IPS-18a (cell line): ENCODE results near the gene GRIN3A.
"Not testable (repeated sequence)": the region's sequence is repeated elsewhere in the genome, so short reads cannot be mapped to it uniquely, and the experiment has no call there.

Experiments
- H3K27ac ChIP-seq: one replicate; pipeline ENCODE4 v1.5.1; 2013; ENCODE audit warnings: low read length
- H3K27me3 ChIP-seq: one replicate; pipeline ENCODE4 v1.6.1; 2013; ENCODE audit warnings: mild to moderate bottlenecking, low read length; ENCODE audit not compliant: control insufficient read depth, insufficient read depth
- H3K36me3 ChIP-seq: one replicate; pipeline ENCODE4 v1.6.1; 2013; ENCODE audit warnings: low read depth, low read length; ENCODE audit not compliant: control insufficient read depth
- H3K4me1 ChIP-seq: one replicate; pipeline ENCODE4 v1.6.1; 2013; ENCODE audit warnings: low read depth, low read length; ENCODE audit not compliant: control insufficient read depth
- H3K4me3 ChIP-seq: one replicate; pipeline ENCODE4 v1.5.1; 2013; ENCODE audit warnings: low read length
- H3K9ac ChIP-seq: one replicate; pipeline ENCODE4 v1.6.1; 2013; ENCODE audit warnings: mild to moderate bottlenecking, low read length, moderate library complexity
- H3K9me3 ChIP-seq: one replicate; pipeline ENCODE4 v1.6.1; 2013; ENCODE audit warnings: low read depth, low read length; ENCODE audit not compliant: control insufficient read depth

The GRIN3A gene

DNA sequence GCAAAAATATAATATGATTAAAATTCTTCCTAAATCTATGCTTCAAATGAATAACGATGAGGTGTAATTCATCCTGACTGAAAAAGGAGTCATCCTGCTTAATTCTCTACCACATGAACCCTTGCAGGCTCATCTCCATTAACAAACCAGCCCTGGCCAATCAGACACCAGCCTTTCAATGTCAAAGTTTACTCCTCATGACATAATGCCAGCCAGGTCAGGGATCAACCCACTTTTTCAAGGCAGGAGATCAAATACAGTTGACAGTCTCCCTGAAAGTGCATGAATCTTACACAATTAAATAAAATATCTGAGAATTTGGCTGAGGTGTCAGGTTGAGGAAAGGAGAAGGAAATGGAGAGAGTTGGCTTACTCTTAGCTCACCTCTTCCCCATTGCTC is 7.0 kb downstream of the GRIN3A start:
- Histone ChIP-seq H3K4me3 (no peak overlapping the region), H3K9ac (no peak overlapping the region), H3K9me3 (no peaks in the 10 kb centered on the region), H3K27me3 (peaks cover 18% of the 10 kb centered on the region), H3K36me3 (no peaks in the 10 kb centered on the region), H3K4me1 (no peaks in the 10 kb centered on the region), H3K27ac (no peak overlapping the region)

- no peak overlapping the region for H3K9ac ChIP-seq
- no peaks in the 10 kb centered on the region for H3K9me3 ChIP-seq
- no peaks in the 10 kb centered on the region for H3K36me3 ChIP-seq
- no peak overlapping the region for H3K4me3 ChIP-seq
- no peak overlapping the region for H3K27ac ChIP-seq
- no peaks in the 10 kb centered on the region for H3K27me3 ChIP-seq
- H3K4me1 ChIP-seq = no peaks in the 10 kb centered on the region
Observed at GRCh38 chr9:101727612-101728524, 10.6 kb downstream of the GRIN3A start.

GRCh38 chr9:101724271-101724670 is 14.2 kb downstream of the GRIN3A start:
- not testable (repeated sequence) for H3K4me3 ChIP-seq, H3K27me3 ChIP-seq, H3K36me3 ChIP-seq, H3K9me3 ChIP-seq, H3K9ac ChIP-seq, H3K27ac ChIP-seq, H3K4me1 ChIP-seq

GRCh38 chr9:101718192-101718591 is 20.3 kb downstream of the GRIN3A start:
- Histone ChIP-seq H3K4me3 (no peak overlapping the region), H3K4me1 (no peaks in the 10 kb centered on the region), H3K27ac (no peak overlapping the region), H3K27me3 (no peaks in the 10 kb centered on the region), H3K36me3 (no peaks in the 10 kb centered on the region), H3K9ac (no peak overlapping the region), H3K9me3 (no peaks in the 10 kb centered on the region)

DNA sequence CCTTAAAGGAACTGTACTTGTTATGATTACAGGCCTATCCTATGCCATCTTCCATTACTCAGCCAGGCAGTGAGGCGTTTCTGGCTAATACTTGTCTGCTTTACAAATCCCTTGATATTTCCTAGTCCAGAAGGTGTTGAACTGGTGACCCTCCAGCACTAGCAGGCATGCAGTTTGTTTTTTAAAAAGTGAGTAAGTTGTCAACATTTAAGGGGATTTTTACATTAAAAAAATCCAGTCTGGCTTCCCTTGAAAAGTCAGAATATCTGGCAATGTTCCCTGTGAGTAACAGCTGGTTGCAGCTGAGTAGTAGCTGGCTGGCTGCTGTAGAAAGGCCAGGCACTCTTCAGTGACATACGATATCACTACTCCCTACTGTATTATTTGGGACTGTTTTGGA is 21.8 kb downstream of the GRIN3A start:
- no peak overlapping the region for H3K9ac ChIP-seq
- no peak overlapping the region for H3K27ac ChIP-seq
- no peaks in the 10 kb centered on the region for H3K9me3 ChIP-seq
- H3K4me1 ChIP-seq = no peaks in the 10 kb centered on the region
- H3K36me3 ChIP-seq = no peaks in the 10 kb centered on the region
- H3K4me3 ChIP-seq = no peak overlapping the region
- no peaks in the 10 kb centered on the region for H3K27me3 ChIP-seq

- no peaks in the 10 kb centered on the region for H3K27me3 ChIP-seq
- no peaks in the 10 kb centered on the region for H3K36me3 ChIP-seq
Observed at GRCh38 chr9:101711330-101711941, 27.0 kb downstream of the GRIN3A start.

GRCh38 chr9:101708855-101709254 is 29.6 kb downstream of the GRIN3A start:
- H3K4me1 ChIP-seq = peaks cover 8% of the 10 kb centered on the region
- no peaks in the 10 kb centered on the region for H3K36me3 ChIP-seq
- H3K9me3 ChIP-seq = no peaks in the 10 kb centered on the region
- H3K27ac ChIP-seq = no peak overlapping the region
- peaks cover 6% of the 10 kb centered on the region for H3K27me3 ChIP-seq
- no peak overlapping the region for H3K9ac ChIP-seq
- no peak overlapping the region for H3K4me3 ChIP-seq

More at GRCh38 chr9:101711330-101711941, 27.0 kb downstream of the GRIN3A start:
- H3K4me3 ChIP-seq = no peak overlapping the region
- no peaks in the 10 kb centered on the region for H3K9me3 ChIP-seq
- H3K4me1 ChIP-seq = peaks cover 8% of the 10 kb centered on the region
- no peak overlapping the region for H3K27ac ChIP-seq
- H3K9ac ChIP-seq = no peak overlapping the region

GRCh38 chr9:101707721-101708120 is 30.7 kb downstream of the GRIN3A start:
- no peak overlapping the region for H3K4me3 ChIP-seq
- no peaks in the 10 kb centered on the region for H3K36me3 ChIP-seq
- H3K4me1 ChIP-seq = peaks cover 8% of the 10 kb centered on the region
- H3K27ac ChIP-seq = no peak overlapping the region
- H3K9ac ChIP-seq = no peak overlapping the region
- H3K27me3 ChIP-seq = peaks cover 6% of the 10 kb centered on the region
- no peaks in the 10 kb centered on the region for H3K9me3 ChIP-seq

- H3K4me3 ChIP-seq = no peak overlapping the region
- H3K36me3 ChIP-seq = no peaks in the 10 kb centered on the region
- H3K9ac ChIP-seq = no peak overlapping the region
- H3K4me1 ChIP-seq = peaks cover 8% of the 10 kb centered on the region
- H3K9me3 ChIP-seq = no peaks in the 10 kb centered on the region
- peaks cover 6% of the 10 kb centered on the region for H3K27me3 ChIP-seq
- no peak overlapping the region for H3K27ac ChIP-seq
Observed at GRCh38 chr9:101706997-101707396, 31.4 kb downstream of the GRIN3A start.

GRCh38 chr9:101706261-101706798 is 32.1 kb downstream of the GRIN3A start:
- Histone ChIP-seq H3K9me3 (no peaks in the 10 kb centered on the region), H3K36me3 (no peaks in the 10 kb centered on the region), H3K4me1 (peaks cover 8% of the 10 kb centered on the region), H3K27me3 (peaks cover 6% of the 10 kb centered on the region), H3K27ac (no peak overlapping the region), H3K9ac (no peak overlapping the region), H3K4me3 (no peak overlapping the region)

GRCh38 chr9:101705135-101705661 is 33.2 kb downstream of the GRIN3A start:
- peak overlapping the region; percentile 58 for H3K4me3 ChIP-seq
- no peaks in the 10 kb centered on the region for H3K9me3 ChIP-seq
- no peak overlapping the region for H3K27ac ChIP-seq
- peaks cover 8% of the 10 kb centered on the region for H3K4me1 ChIP-seq
- H3K9ac ChIP-seq = no peak overlapping the region
- H3K36me3 ChIP-seq = no peaks in the 10 kb centered on the region
- H3K27me3 ChIP-seq = peaks cover 6% of the 10 kb centered on the region
